HCT116 (cell line): ENCODE data around the gene ABCC2. TPM values are rescaled to one million over a fixed set of nuclear protein-coding genes. Genes with fewer than 3 reads are reported as not detected.

ENCODE experiments used
- ATAC-seq: fragments of 200-7000 bp; cut with Tn5 transposase; 2 replicates; pipeline ENCODE4 v1.9.1; 2020; ENCODE audit warnings: mild to moderate bottlenecking, moderate library complexity
- BruUV-seq: library from RNA; stranded (reverse); fragments of 400-500 nt; replicated peaks from 2 replicates; lab custom pipeline; 2021; lab: Mats Ljungman, UMichigan
- CTCF ChIA-PET: fragments of 300-600 bp; sonication (Branson Sonifier 250); formaldehyde crosslinking; loops from one replicate; lab custom pipeline; 2021; ENCODE audit warnings: antibody characterized with exemption; lab: Charles Lee
- POLR2A ChIA-PET: fragments of 300-600, 350-600 bp; sonication (Branson Sonifier 250); formaldehyde crosslinking; loops from one replicate; lab custom pipeline; 2021; ENCODE audit warnings: antibody characterized with exemption; lab: Charles Lee
- RAD21 ChIA-PET, 2 experiments: fragments of 300-600 bp; sonication (Branson Sonifier 250); formaldehyde crosslinking; loops; one replicate each; lab custom pipeline; 2023; ENCODE audit warnings: low total read pairs in 2 of 2; ENCODE audit not compliant: uncharacterized antibody in 2 of 2, unreplicated experiment in 2 of 2, low non-redundant PET in 1 of 2; lab: Charles Lee
- DNase-seq: peaks from one replicate; pipeline ENCODE4 v3.0.0-alpha.2; 2010; ENCODE audit warnings: low read depth, low spot score
- H2AFZ ChIP-seq: fragments of 200-600 bp; shearing (Covaris generic), sonication (generic); 2 replicates; pipeline ENCODE4 v1.6.1; 2017; ENCODE audit warnings: low read depth, mixed run types, mixed read lengths, antibody characterized with exemption, low read length; ENCODE audit not compliant: poor library complexity, severe bottlenecking
- H3K27ac ChIP-seq: 2 replicates; pipeline ENCODE4 v1.5.1; 2012; ENCODE audit warnings: low read depth, low read length
- H3K27me3 ChIP-seq: fragments of 200-600 bp; sonication (generic); 2 replicates; pipeline ENCODE4 v1.6.1; 2016; ENCODE audit warnings: mixed run types, low read length, mixed read lengths; ENCODE audit not compliant: insufficient read depth
- H3K36me3 ChIP-seq, 2 experiments: fragments of 200-500 bp in 1 of 2; fragments of 200-600 bp in 1 of 2; sonication (Bioruptor generic) in 1 of 2; sonication (generic) in 1 of 2; 2 replicates each; pipeline versions ENCODE4 v1.5.1 to v1.6.1; 2014 to 2016; ENCODE audit warnings: low read length in 2 of 2, inconsistent platforms in 1 of 2, mixed read lengths in 1 of 2, mixed run types in 1 of 2; ENCODE audit not compliant: insufficient read depth in 2 of 2, control insufficient read depth in 1 of 2
- H3K4me1 ChIP-seq, 2 experiments: fragments of 200-600 bp in 1 of 2; sonication (generic) in 1 of 2; 2 replicates each; pipeline versions ENCODE4 v1.5.1 to v1.6.1; 2012 to 2017; ENCODE audit warnings: low read length in 2 of 2, inconsistent platforms in 1 of 2, mild to moderate bottlenecking in 1 of 2, mixed read lengths in 1 of 2, mixed run types in 1 of 2, moderate library complexity in 1 of 2; ENCODE audit not compliant: insufficient read depth in 2 of 2, control insufficient read depth in 1 of 2
- H3K4me2 ChIP-seq: fragments of 200-600 bp; sonication (generic); 2 replicates; pipeline ENCODE4 v1.6.1; 2017; ENCODE audit warnings: mixed run types, low read length, mixed read lengths
- H3K4me3 ChIP-seq, 2 experiments: fragments of 200-600 bp in 1 of 2; sonication (generic) in 1 of 2; replicated peaks in 1 of 2; 2 replicates each; pipeline ENCODE4 v1.5.1; 2011 to 2016; ENCODE audit warnings: low read length in 2 of 2, control low read depth in 1 of 2, low read depth in 1 of 2, mild to moderate bottlenecking in 1 of 2, mixed read lengths in 1 of 2, mixed run types in 1 of 2
- H3K79me2 ChIP-seq: fragments of 200-600 bp; sonication (generic); 2 replicates; pipeline ENCODE4 v1.6.1; 2017; ENCODE audit warnings: mild to moderate bottlenecking, mixed run types, low read length, moderate library complexity, mixed read lengths; ENCODE audit not compliant: insufficient read depth
- H3K9ac ChIP-seq: fragments of 200-600 bp; sonication (generic); 2 replicates; pipeline ENCODE4 v1.6.1; 2016; ENCODE audit warnings: low read length, mixed read lengths
- H3K9me2 ChIP-seq: fragments of 200-600 bp; sonication (generic), shearing (Covaris generic); 2 replicates; pipeline ENCODE4 v1.6.1; 2017; ENCODE audit warnings: mixed run types, mild to moderate bottlenecking, moderate library complexity; ENCODE audit not compliant: insufficient read depth
- H3K9me3 ChIP-seq, 2 experiments: fragments of 200-500 bp in 1 of 2; fragments of 200-600 bp in 1 of 2; sonication (Bioruptor generic) in 1 of 2; sonication (generic) in 1 of 2; 2 replicates each; pipeline ENCODE4 v1.6.1; 2014 to 2017; ENCODE audit warnings: low read length in 2 of 2, mixed read lengths in 2 of 2, inconsistent platforms in 1 of 2, low read depth in 1 of 2, mild to moderate bottlenecking in 1 of 2, mixed run types in 1 of 2, moderate library complexity in 1 of 2; ENCODE audit not compliant: control insufficient read depth in 1 of 2, insufficient read depth in 1 of 2
- H4K20me1 ChIP-seq: fragments of 200-600 bp; sonication (generic), shearing (Covaris generic); 2 replicates; pipeline ENCODE4 v1.6.1; 2017; ENCODE audit warnings: mixed run types, mild to moderate bottlenecking, moderate library complexity; ENCODE audit not compliant: insufficient read depth
- CBX3 ChIP-seq: IDR thresholded peaks from 2 replicates; pipeline ENCODE4 v1.6.1; 2012; ENCODE audit warnings: low read depth
- CEBPB ChIP-seq: IDR thresholded peaks from 2 replicates; pipeline ENCODE4 v1.6.1; 2012; ENCODE audit warnings: low read depth
- EGR1 ChIP-seq: IDR thresholded peaks from 2 replicates; pipeline ENCODE4 v1.6.1; 2012; ENCODE audit warnings: low read depth
- ELF1 ChIP-seq: IDR thresholded peaks from 2 replicates; pipeline ENCODE4 v1.6.1; 2012; ENCODE audit warnings: low read depth, borderline replicate concordance
- EZH2 ChIP-seq: fragments of 200-600 bp; sonication (generic); IDR thresholded peaks from 2 replicates; pipeline ENCODE4 v1.6.1; 2017; ENCODE audit warnings: antibody characterized with exemption, mixed run types
- EZH2phosphoT487 ChIP-seq: fragments of 200-600 bp; IDR thresholded peaks from 2 replicates; pipeline ENCODE4 v1.6.1; 2018; ENCODE audit warnings: antibody characterized with exemption, borderline replicate concordance
- JUND ChIP-seq: IDR thresholded peaks from 2 replicates; pipeline ENCODE4 v1.6.1; 2012
- POLR2A ChIP-seq: IDR thresholded peaks from 2 replicates; pipeline ENCODE4 v1.7.0; 2011; ENCODE audit warnings: borderline replicate concordance; ENCODE audit not compliant: insufficient read depth, insufficient read length; ENCODE audit errors: extremely low read depth
- POLR2AphosphoS5 ChIP-seq: IDR thresholded peaks from 2 replicates; pipeline ENCODE4 v1.6.1; 2011; ENCODE audit warnings: mild to moderate bottlenecking, low read depth, low read length, moderate library complexity
- SIN3A ChIP-seq: IDR thresholded peaks from 2 replicates; pipeline ENCODE4 v1.6.1; 2012; ENCODE audit warnings: low read depth
- SP1 ChIP-seq: IDR thresholded peaks from 2 replicates; pipeline ENCODE4 v1.6.1; 2012; ENCODE audit warnings: low read depth
- SRF ChIP-seq: IDR thresholded peaks from 2 replicates; pipeline ENCODE4 v1.6.1; 2012; ENCODE audit warnings: low read depth
- TCF7L2 ChIP-seq: IDR thresholded peaks from 2 replicates; pipeline ENCODE4 v1.7.0; 2011; ENCODE audit warnings: borderline replicate concordance, inconsistent platforms; ENCODE audit not compliant: insufficient read depth, insufficient read length; ENCODE audit errors: extremely low read depth
- YY1 ChIP-seq: IDR thresholded peaks from 2 replicates; pipeline ENCODE4 v1.6.1; 2011; ENCODE audit warnings: low read length, low read depth, moderate library complexity, mild to moderate bottlenecking; ENCODE audit not compliant: insufficient replicate concordance; ENCODE audit errors: extremely low read depth
- ZBTB33 ChIP-seq: IDR thresholded peaks from 2 replicates; pipeline ENCODE4 v1.6.1; 2011; ENCODE audit warnings: mild to moderate bottlenecking, low read length, moderate library complexity; ENCODE audit not compliant: insufficient replicate concordance; ENCODE audit errors: extremely low read depth
- ZFX ChIP-seq: fragments of 450-650 bp; IDR thresholded peaks from 2 replicates; pipeline ENCODE4 v1.6.1; 2017
- ZNF274 ChIP-seq: fragments of 200-500 bp; sonication (Bioruptor generic); IDR thresholded peaks from 2 replicates; pipeline ENCODE4 v1.6.1; 2014; ENCODE audit warnings: mild to moderate bottlenecking, low read depth, low read length, inconsistent platforms
- intact Hi-C: fragments of 100-400 bp; cut with micrococcal nuclease; formaldehyde crosslinking; loops from 2 replicates; pipeline ENCODE4 v1.10.0; 2022
- total RNA-seq: library from RNA; stranded (reverse); gene quantifications from one replicate; pipeline ENCODE4 v1.2.1, GENCODE V29; 2021; ENCODE audit not compliant: unreplicated experiment
- TF ChIP-seq, protein P1 (sequence below): IDR thresholded peaks from 2 replicates; pipeline ENCODE4 v1.6.1; 2012; ENCODE audit warnings: low read depth
- TF ChIP-seq, protein P2 (sequence below): IDR thresholded peaks from 2 replicates; pipeline ENCODE4 v1.6.1; 2012
- TF ChIP-seq, protein P3 (sequence below), 3 experiments: fragments of 200-600 bp in 1 of 3; sonication (generic) in 1 of 3; IDR thresholded peaks in 2 of 3; conservative IDR thresholded peaks in 1 of 3; 2 replicates each; pipeline ENCODE4 v1.5.1; 2012 to 2017; ENCODE audit warnings: low read depth in 2 of 3, low read length in 2 of 3, antibody characterized with exemption in 1 of 3, borderline replicate concordance in 1 of 3, control low read depth in 1 of 3, mild to moderate bottlenecking in 1 of 3, mixed read lengths in 1 of 3, mixed run types in 1 of 3, moderate library complexity in 1 of 3; ENCODE audit not compliant: insufficient read depth in 1 of 3

Gene ABCC2
- total RNA-seq, 1 experiment from 2014 or later, result 88.2 TPM

DNA sequence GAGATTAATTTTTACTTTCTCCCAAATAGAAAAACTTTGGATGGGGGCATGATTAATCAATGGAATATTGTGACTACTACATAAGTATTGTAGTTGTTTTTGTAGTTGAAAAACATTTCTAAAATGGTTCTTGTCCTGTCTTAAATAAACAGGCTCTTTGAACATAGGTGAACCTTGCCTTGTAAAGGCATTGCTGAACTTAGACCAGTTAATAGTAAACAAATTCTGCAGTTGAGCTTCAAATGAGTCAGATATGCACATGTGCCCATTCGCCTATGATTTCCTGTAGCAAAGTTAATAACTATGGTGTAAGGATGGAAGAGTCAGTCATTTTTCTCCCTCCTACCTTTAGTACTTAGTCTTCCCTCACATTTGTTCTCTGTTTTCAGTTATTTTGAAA is 27.8 kb upstream of the ABCC2 start:
- no peak overlapping the region for H3K4me2 ChIP-seq
- DNase-seq (no peak), ATAC-seq (no peak)
- H2AFZ ChIP-seq, result no peak overlapping the region
- peaks cover 18 to 26% of the 10 kb centered on the region in 2 experiments for H3K4me1 ChIP-seq
- peaks cover 16% of the 10 kb centered on the region for H3K79me2 ChIP-seq
- intact Hi-C loops, result no loop called here
- H3K27me3 ChIP-seq, result no peaks in the 10 kb centered on the region
- no peak overlapping the region for H3K9ac ChIP-seq
- ChIA-PET POLR2A (interaction anchor here (1.3 kb wide), 1 partner anchor 22 kb away, joined by 3 read pairs; the partner anchor contains the start of gene CUTC), RAD21 (no interaction called here), CTCF (no interaction called here)
- no peak overlapping the region for H3K4me3 ChIP-seq
- no peaks in the 10 kb centered on the region for H4K20me1 ChIP-seq
- H3K9me2 ChIP-seq, result no peaks in the 10 kb centered on the region
- H3K27ac ChIP-seq, result no peak overlapping the region
- BruUV-seq, result no TSS peak
- H3K9me3 ChIP-seq, result no peaks in the 10 kb centered on the region
- H3K36me3 ChIP-seq, result peaks cover 76 to 77% of the 10 kb centered on the region in 2 experiments
- TF ChIP-seq CBX3, result no peak
- no peak for TF ChIP-seq SP1
- no peak for TF ChIP-seq ZNF274
- no peak for TF ChIP-seq CEBPB
- no peak for TF ChIP-seq JUND
- TF ChIP-seq POLR2AphosphoS5, result no peak
- no peak for TF ChIP-seq SIN3A
- TF ChIP-seq, protein P1, sequence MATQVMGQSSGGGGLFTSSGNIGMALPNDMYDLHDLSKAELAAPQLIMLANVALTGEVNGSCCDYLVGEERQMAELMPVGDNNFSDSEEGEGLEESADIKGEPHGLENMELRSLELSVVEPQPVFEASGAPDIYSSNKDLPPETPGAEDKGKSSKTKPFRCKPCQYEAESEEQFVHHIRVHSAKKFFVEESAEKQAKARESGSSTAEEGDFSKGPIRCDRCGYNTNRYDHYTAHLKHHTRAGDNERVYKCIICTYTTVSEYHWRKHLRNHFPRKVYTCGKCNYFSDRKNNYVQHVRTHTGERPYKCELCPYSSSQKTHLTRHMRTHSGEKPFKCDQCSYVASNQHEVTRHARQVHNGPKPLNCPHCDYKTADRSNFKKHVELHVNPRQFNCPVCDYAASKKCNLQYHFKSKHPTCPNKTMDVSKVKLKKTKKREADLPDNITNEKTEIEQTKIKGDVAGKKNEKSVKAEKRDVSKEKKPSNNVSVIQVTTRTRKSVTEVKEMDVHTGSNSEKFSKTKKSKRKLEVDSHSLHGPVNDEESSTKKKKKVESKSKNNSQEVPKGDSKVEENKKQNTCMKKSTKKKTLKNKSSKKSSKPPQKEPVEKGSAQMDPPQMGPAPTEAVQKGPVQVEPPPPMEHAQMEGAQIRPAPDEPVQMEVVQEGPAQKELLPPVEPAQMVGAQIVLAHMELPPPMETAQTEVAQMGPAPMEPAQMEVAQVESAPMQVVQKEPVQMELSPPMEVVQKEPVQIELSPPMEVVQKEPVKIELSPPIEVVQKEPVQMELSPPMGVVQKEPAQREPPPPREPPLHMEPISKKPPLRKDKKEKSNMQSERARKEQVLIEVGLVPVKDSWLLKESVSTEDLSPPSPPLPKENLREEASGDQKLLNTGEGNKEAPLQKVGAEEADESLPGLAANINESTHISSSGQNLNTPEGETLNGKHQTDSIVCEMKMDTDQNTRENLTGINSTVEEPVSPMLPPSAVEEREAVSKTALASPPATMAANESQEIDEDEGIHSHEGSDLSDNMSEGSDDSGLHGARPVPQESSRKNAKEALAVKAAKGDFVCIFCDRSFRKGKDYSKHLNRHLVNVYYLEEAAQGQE, result no peak
- no peak for TF ChIP-seq ZBTB33
- TF ChIP-seq EZH2, result no peak
- TF ChIP-seq, protein P2, sequence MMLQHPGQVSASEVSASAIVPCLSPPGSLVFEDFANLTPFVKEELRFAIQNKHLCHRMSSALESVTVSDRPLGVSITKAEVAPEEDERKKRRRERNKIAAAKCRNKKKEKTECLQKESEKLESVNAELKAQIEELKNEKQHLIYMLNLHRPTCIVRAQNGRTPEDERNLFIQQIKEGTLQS, result no peak
- TF ChIP-seq SRF, result no peak
- TF ChIP-seq POLR2A, result no peak
- TF ChIP-seq ELF1, result no peak
- TF ChIP-seq EZH2phosphoT487, result no peak
- TF ChIP-seq ZFX, result no peak
- no peak for TF ChIP-seq EGR1
- TF ChIP-seq YY1, result no peak
- TF ChIP-seq, protein P3, sequence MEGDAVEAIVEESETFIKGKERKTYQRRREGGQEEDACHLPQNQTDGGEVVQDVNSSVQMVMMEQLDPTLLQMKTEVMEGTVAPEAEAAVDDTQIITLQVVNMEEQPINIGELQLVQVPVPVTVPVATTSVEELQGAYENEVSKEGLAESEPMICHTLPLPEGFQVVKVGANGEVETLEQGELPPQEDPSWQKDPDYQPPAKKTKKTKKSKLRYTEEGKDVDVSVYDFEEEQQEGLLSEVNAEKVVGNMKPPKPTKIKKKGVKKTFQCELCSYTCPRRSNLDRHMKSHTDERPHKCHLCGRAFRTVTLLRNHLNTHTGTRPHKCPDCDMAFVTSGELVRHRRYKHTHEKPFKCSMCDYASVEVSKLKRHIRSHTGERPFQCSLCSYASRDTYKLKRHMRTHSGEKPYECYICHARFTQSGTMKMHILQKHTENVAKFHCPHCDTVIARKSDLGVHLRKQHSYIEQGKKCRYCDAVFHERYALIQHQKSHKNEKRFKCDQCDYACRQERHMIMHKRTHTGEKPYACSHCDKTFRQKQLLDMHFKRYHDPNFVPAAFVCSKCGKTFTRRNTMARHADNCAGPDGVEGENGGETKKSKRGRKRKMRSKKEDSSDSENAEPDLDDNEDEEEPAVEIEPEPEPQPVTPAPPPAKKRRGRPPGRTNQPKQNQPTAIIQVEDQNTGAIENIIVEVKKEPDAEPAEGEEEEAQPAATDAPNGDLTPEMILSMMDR (IDR thresholded peaks at IDR 0.05 in 2 of 3, conservative IDR thresholded peaks at IDR 0.05 in 1 of 3; ENCODE audit: borderline replicate concordance in 1 of 3, insufficient read depth in 1 of 3, low read depth in 2 of 3, low read length in 2 of 3), result no peak
- no peak for TF ChIP-seq TCF7L2
